Muscle of leg (tissue), 16 donors: Measurements from ENCODE around the gene SMCP. TPM values are rescaled to one million over a fixed set of nuclear protein-coding genes. Genes with fewer than 3 reads are reported as not detected.

Experiments used
- DNase-seq: peaks from one replicate; pipeline ENCODE4 v3.0.0; 2013
- H3K27ac ChIP-seq: one replicate; pipeline ENCODE4 v1.5.1; 2013; ENCODE audit warnings: mild to moderate bottlenecking, low read length, control low read depth
- H3K27me3 ChIP-seq: one replicate; pipeline ENCODE4 v1.6.1; 2013; ENCODE audit warnings: low read length; ENCODE audit not compliant: control insufficient read depth, insufficient read depth
- H3K36me3 ChIP-seq: one replicate; pipeline ENCODE4 v1.6.1; 2013; ENCODE audit warnings: low read length; ENCODE audit not compliant: control insufficient read depth, insufficient read depth
- H3K4me1 ChIP-seq: one replicate; pipeline ENCODE4 v1.6.1; 2013; ENCODE audit warnings: low read length; ENCODE audit not compliant: control insufficient read depth, insufficient read depth
- H3K4me3 ChIP-seq: one replicate; pipeline ENCODE4 v1.5.1; 2013; ENCODE audit warnings: low read length, control low read depth
- H3K9me3 ChIP-seq: replicated peaks from 2 replicates; pipeline ENCODE4 v1.6.1; 2013; ENCODE audit warnings: low read depth, low read length; ENCODE audit not compliant: control insufficient read depth
- WGBS: methylation state at CpG from one replicate; pipeline ENCODE4 v1.1.5; 2013; ENCODE audit warnings: missing lambda C conversion rate; ENCODE audit not compliant: insufficient coverage; 5-methylcytosine and 5-hydroxymethylcytosine counted together
- long read RNA-seq, 11 donors: transcript quantifications; one replicate each; lab custom pipeline, GENCODE V29; 2026
- polyA plus RNA-seq, 8 donors: library from polyadenylated mRNA; unstranded; fragments of 120-200 nt; gene quantifications; one replicate each; pipeline versions ENCODE4 v1.2.1 to v1.2.3, GENCODE V29; 2013; ENCODE audit warnings: inconsistent platforms in 1 of 8, low replicate concordance in 1 of 8; ENCODE audit not compliant: insufficient read length in 8 of 8, insufficient read depth in 1 of 8
- total RNA-seq: library from RNA; stranded (reverse); fragments of 120-200 nt; gene quantifications from one replicate; pipeline ENCODE4 v1.2.4, GENCODE V29; 2013

Gene SMCP, protein sequence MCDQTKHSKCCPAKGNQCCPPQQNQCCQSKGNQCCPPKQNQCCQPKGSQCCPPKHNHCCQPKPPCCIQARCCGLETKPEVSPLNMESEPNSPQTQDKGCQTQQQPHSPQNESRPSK
- total RNA-seq (not detected), polyA plus RNA-seq (not detected)
- long read RNA-seq, donor 1 = 0 reads
- long read RNA-seq, donor 2 = 0 reads
- long read RNA-seq, donor 3 = 0 reads
- long read RNA-seq, donor 4 = 0 reads
- long read RNA-seq, donor 5 = 0 reads
- long read RNA-seq, donor 6 = 0 reads
- long read RNA-seq, donor 7 = 0 reads
- long read RNA-seq, donor 8 = 0 reads
- long read RNA-seq, donor 9 = 0 reads
- long read RNA-seq, donor 10 = 0 reads
- long read RNA-seq, donor 11 = 0 reads

- Histone ChIP-seq H3K9me3 (no peaks in the 10 kb centered on the region), H3K4me3 (no peak within 1 kb of the TSS), H3K4me1 (no peaks in the 10 kb centered on the region), H3K27me3 (no peaks in the 10 kb centered on the region), H3K27ac (no peak within 1 kb of the TSS), H3K36me3 (no peaks in the 10 kb centered on the region)
- no peak for DNase-seq
- whole genome bisulfite sequencing = 0% methylated on average over 1 of the region's 1 CpG
These were observed at the start of gene SMCP for GRCh38 chr1:152878042-152878441. Gene SMCP, plus strand, starts transcription at chr1:152878322. Its CDS starts 6,101 bp downstream, at chr1:152884423.

DNA sequence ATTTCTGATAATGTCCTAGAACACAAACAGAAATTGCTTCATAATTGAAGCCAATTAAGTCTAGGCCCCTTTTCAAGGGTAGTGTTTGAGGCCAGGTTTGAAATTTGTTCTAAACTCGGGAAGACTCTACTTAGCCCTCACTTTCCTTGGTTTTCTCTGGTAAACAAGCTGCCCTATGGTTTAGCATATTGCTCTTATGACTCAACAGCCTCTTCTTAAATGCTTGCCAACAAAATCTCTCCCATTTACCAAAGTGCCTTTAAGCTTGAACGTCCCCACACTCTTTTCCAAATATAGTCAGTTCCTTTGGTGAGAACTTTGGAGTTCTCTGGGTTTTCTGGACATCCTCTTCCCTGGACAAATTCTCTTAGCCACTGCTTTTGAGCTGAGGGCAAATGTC is 41.3 kb upstream of the SMCP start:
- WGBS = no CpG with 5 or more reads among the region's 2 CpGs
- Histone ChIP-seq H3K4me1 (no peaks in the 10 kb centered on the region), H3K36me3 (no peaks in the 10 kb centered on the region), H3K9me3 (no peaks in the 10 kb centered on the region), H3K27me3 (no peaks in the 10 kb centered on the region), H3K4me3 (no peak overlapping the region), H3K27ac (no peak overlapping the region)
- no peak for DNase-seq

GRCh38 chr1:152842556-152842955 is 35.6 kb upstream of the SMCP start, which contains the start of gene LCE6A:
Gene LCE6A, plus strand, starts transcription at chr1:152842856. Its CDS starts 665 bp downstream, at chr1:152843521.
- WGBS = 62% methylated on average over 2 of the region's 3 CpGs
- H3K4me1 ChIP-seq = no peaks in the 10 kb centered on the region
- H3K27me3 ChIP-seq = no peaks in the 10 kb centered on the region
- DNase-seq = no peak
- H3K36me3 ChIP-seq = no peaks in the 10 kb centered on the region
- no peaks in the 10 kb centered on the region for H3K9me3 ChIP-seq
- no peak within 1 kb of the TSS for H3K4me3 ChIP-seq
- no peak within 1 kb of the TSS for H3K27ac ChIP-seq

- Histone ChIP-seq H3K27me3 (no peaks in the 10 kb centered on the region), H3K4me3 (no peak overlapping the region), H3K9me3 (no peaks in the 10 kb centered on the region), H3K4me1 (no peaks in the 10 kb centered on the region), H3K27ac (no peak overlapping the region), H3K36me3 (no peaks in the 10 kb centered on the region)
- no peak for DNase-seq
- WGBS = 48% methylated on average over 2 of the region's 2 CpGs
These were observed 22.5 kb upstream of the SMCP start for GRCh38 chr1:152855661-152856060.

GRCh38 chr1:152858062-152858461 is 20.1 kb upstream of the SMCP start:
- Histone ChIP-seq H3K27ac (no peak overlapping the region), H3K4me3 (no peak overlapping the region), H3K4me1 (no peaks in the 10 kb centered on the region), H3K36me3 (no peaks in the 10 kb centered on the region), H3K9me3 (no peaks in the 10 kb centered on the region), H3K27me3 (no peaks in the 10 kb centered on the region)
- no peak for DNase-seq
- no CpG with 5 or more reads among the region's 1 CpG for WGBS

DNA sequence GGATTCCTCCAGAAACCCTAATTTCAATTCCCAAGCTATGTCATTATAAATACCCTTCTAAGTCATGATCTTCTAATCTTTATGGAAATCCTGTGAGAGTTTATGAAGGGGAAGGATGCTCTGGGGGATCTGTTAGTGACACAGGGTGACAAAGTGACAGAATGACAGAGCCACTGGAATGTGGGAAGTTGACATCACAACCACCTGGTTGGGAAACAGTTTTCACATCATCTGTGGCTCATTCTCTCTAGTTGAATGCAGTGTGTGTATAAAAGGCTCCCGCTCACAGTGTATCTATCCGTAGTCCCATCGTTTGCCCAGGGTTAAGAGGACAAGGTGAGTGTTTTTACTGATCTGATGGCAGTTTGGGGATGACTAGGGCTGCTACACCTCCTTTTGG is 18.4 kb upstream of the SMCP start, which contains the start of gene LCE7A:
LCE7A (plus strand) TSS at position 301 of the 400 bp plus-strand sequence. CDS start 702 bp downstream, outside the sequence.
- no peak within 1 kb of the TSS for H3K27ac ChIP-seq
- no peak for DNase-seq
- WGBS = 90% methylated on average over 3 of the region's 3 CpGs
- no peaks in the 10 kb centered on the region for H3K4me1 ChIP-seq
- H3K27me3 ChIP-seq = no peaks in the 10 kb centered on the region
- H3K4me3 ChIP-seq = no peak within 1 kb of the TSS
- H3K36me3 ChIP-seq = no peaks in the 10 kb centered on the region
- H3K9me3 ChIP-seq = no peaks in the 10 kb centered on the region

GRCh38 chr1:152860129-152860528 is 18.0 kb upstream of the SMCP start:
- DNase-seq = no peak
- H3K4me3 ChIP-seq = no peak overlapping the region
- H3K27me3 ChIP-seq = no peaks in the 10 kb centered on the region
- no peaks in the 10 kb centered on the region for H3K9me3 ChIP-seq
- H3K36me3 ChIP-seq = no peaks in the 10 kb centered on the region
- no peaks in the 10 kb centered on the region for H3K4me1 ChIP-seq
- no peak overlapping the region for H3K27ac ChIP-seq
- 62% methylated on average over 3 of the region's 3 CpGs for WGBS

DNA sequence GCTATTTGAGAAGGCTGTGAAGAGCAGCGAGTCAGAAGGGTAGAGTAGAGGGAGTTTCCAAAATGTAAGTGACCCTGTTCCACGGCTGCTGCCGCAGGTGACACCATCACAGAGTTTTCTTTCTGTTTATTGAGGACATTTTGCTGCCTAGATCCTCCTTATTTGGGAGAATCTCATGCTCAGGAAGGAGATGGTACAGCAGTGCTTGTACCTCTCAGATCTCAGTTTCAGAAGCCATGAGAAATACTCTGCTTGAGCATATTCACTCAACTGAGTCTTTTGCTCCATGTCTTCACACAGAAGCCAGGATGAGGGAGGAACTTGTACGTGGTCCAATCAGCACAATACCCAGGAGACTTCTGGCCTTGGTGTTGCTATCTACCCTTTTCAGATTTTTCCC is 16.7 kb upstream of the SMCP start:
- 30% methylated on average over 2 of the region's 4 CpGs for WGBS
- DNase-seq = no peak
- Histone ChIP-seq H3K9me3 (no peaks in the 10 kb centered on the region), H3K4me3 (no peak overlapping the region), H3K27me3 (no peaks in the 10 kb centered on the region), H3K27ac (no peak overlapping the region), H3K36me3 (no peaks in the 10 kb centered on the region), H3K4me1 (no peaks in the 10 kb centered on the region)

- DNase-seq = no peak
These were observed 13.7 kb upstream of the SMCP start for GRCh38 chr1:152864443-152864842.

DNA sequence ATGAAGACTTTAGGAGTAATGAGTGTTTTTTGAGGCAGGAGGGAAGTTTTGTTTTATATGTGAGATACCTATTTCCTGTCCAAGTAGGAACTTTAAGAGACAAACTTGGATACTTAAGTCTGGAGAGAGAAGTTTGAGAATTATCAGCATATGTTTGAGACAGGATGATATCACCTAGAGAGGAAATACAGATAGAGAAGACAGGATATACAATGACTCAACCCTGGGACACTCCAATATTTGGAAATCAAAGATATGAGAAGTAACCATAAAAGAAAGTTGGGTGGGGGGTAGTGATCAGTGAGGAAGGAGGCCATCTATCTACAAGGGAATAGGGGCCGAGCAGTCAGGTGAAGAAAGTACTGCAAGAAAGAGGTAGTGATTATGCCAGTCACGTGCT is 11.8 kb upstream of the SMCP start:
- H3K9me3 ChIP-seq = no peaks in the 10 kb centered on the region
- WGBS = 39% methylated on average over 2 of the region's 2 CpGs

More at GRCh38 chr1:152864443-152864842, 13.7 kb upstream of the SMCP start:
- H3K4me1 ChIP-seq = no peaks in the 10 kb centered on the region
- no peaks in the 10 kb centered on the region for H3K9me3 ChIP-seq
- H3K27me3 ChIP-seq = no peaks in the 10 kb centered on the region
- H3K36me3 ChIP-seq = no peaks in the 10 kb centered on the region
- no peak overlapping the region for H3K27ac ChIP-seq
- no peak overlapping the region for H3K4me3 ChIP-seq

More for the DNA sequence above, 11.8 kb upstream of the SMCP start:
- no peak for DNase-seq
- Histone ChIP-seq H3K4me1 (no peaks in the 10 kb centered on the region), H3K27ac (no peak overlapping the region), H3K27me3 (no peaks in the 10 kb centered on the region), H3K4me3 (no peak overlapping the region), H3K36me3 (no peaks in the 10 kb centered on the region)
